GM18951 (cell line): ENCODE data around the gene FGD6.
"Not testable (repeated sequence)": the region's sequence is repeated elsewhere in the genome, so short reads cannot be mapped to it uniquely, and the experiment has no call there.

ENCODE experiments used
- POLR2A ChIP-seq: IDR thresholded peaks from 4 replicates; pipeline ENCODE4 v1.6.1; 2011; ENCODE audit warnings: mild to moderate bottlenecking; ENCODE audit not compliant: insufficient read length, insufficient read depth; ENCODE audit errors: extremely low read depth
- in situ Hi-C: fragments of 300-500 bp; cut with MboI; formaldehyde crosslinking; loops from one replicate; pipeline ENCODE4 v1.12.0; 2022; ENCODE audit warnings: low sequenced_read_pairs, mixed read lengths, inconsistent platforms; ENCODE audit not compliant: unreplicated experiment

The FGD6 gene

DNA sequence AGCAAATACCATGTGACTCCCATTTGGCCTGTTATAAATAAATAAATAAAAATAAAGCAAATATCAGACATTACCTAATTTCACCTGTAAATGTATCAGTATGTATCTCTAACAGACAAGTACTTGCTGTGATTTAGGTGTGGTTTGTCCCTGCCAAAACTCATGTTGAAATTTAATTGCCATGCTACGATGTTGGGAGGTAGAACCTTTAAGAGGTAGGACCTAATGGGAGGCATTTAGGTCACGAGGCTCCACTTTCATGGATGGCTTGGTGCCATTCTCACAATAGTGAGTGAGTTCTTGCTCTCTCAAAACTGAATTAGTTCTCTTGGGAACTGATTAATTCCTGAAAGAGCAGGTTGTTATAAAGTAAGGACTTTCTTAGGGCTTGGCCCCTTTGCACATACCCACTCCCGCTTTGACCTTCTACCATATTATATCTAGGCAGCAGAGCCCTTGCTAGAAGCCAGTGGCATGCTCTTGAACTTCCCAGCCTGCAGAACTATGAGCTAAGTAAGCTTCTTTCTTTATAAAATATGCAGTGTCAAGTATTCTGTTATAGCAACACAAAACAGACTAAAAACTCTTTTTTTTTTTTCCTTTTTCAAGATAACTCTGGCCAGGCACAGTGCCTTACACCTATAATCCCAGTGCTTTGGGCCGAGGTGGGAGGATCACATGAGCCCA lies 26.4 kb upstream of the FGD6 start:
- TF ChIP-seq POLR2A: no peak
- in situ Hi-C loops: no loop called here

DNA sequence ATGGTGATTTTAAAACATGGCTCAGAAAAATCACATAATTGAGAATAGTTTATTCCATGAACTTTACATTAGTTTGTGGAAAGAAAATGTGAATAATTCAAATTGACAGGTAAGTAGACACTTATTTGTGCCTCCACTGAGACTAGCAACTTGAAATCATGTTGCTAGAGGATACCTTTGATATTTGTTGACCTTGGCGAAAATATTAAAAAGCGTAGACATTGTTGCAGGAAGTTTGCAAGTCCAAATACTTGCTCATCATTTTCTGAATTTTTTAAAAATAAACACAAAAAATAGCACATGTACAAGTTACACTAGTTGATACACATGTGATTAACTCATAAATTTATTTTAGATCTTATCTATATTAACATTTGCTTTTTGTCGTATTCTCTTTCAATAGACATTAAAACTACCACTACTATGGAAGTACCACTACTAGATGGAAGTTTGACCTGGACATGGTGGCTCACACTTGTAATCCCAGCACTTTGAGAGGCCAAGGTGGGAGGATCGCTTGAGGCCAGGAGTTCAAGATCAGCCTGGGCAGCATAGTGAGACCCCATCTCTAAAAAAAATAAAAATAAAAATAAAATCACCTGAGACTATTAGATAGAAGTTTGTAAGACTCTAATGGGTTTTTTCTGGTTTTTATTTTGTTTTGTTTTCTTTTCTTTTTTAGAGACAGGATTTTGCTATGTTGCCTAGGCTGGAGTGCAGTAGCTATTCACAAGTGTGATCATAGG lies 24.7 kb upstream of the FGD6 start:
- in situ Hi-C loops: no loop called here
- TF ChIP-seq POLR2A: no peak

DNA sequence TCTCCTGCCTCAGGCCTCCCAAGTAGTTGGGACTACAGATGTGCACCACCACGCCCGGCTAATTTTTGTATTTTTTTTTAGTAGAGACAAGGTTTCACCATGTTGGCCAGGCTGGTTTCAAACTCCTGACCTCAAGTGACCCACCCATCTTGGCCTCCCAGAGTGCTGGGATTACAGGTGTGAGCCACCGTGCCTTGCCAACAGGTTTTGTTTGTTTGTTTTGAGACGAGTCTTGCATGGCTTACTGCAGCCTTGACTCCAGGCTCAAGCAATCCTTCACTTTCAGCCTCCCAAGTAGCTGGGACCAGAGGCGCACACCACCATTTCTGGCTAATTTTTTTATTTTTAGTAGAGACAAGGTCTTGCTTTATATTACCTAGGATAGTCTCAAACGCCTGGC lies 23.9 kb upstream of the FGD6 start:
- in situ Hi-C loops: not testable (repeated sequence)

DNA sequence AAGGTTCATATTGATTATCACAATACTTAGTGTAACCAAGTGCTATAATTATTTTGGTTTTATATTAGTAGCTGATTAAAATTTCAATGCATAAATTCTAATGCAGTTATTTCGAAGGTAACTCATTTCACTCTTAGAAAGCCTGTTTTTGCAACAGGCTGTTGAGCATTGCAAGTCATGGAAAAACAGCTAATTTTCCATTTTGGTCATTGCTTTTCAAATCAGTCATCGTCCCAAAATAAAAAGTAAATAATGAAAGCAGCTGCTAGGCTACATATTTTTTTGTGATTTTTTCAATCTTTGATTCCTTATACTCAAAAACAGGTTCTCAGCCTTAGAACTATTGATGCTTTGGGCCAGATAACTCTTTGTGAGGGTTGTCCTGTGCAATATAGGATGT lies 23.3 kb upstream of the FGD6 start:
- TF ChIP-seq POLR2A: no peak
- in situ Hi-C loops: no loop called here

DNA sequence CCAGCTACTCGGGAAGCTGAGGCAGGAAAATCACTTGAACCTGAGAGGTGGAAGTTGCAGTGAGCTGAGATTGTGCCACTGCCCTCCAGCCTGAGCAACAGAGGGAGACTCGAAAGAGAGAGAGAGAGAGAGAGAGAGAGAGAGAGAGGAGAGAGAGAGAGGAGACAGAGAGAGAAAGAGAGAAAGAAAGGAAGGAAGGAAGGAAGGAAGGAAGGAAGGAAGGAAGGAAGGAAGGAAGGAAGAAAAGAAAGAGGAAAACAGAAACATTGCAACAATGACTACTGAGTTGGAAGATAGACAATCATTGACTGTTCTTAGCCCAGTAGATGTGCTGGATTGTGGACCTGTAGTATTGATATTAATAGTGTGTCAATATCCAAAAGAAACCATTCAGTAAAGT lies 22.6 kb upstream of the FGD6 start:
- in situ Hi-C loops: not testable (repeated sequence)

DNA sequence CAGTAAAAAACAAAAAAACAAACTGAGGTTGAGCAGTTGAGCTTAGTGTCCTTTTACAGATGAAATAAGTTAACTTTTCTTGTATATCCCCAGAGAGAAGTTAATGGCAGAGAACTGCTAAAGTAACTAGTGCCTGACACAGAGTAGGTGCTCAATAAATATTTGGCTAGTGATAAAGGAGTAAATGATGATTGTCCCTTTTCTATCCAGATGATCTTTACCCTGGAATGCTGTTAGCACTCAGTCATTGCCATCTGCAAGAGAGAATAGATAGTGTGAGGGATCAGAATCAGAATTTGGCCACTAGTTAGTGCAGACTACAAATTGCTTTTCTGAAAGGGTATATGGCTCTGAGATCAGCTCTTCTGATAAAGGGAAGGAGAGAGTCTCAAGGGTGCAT lies 21.9 kb upstream of the FGD6 start:
- in situ Hi-C loops: no loop called here
- TF ChIP-seq POLR2A: no peak

DNA sequence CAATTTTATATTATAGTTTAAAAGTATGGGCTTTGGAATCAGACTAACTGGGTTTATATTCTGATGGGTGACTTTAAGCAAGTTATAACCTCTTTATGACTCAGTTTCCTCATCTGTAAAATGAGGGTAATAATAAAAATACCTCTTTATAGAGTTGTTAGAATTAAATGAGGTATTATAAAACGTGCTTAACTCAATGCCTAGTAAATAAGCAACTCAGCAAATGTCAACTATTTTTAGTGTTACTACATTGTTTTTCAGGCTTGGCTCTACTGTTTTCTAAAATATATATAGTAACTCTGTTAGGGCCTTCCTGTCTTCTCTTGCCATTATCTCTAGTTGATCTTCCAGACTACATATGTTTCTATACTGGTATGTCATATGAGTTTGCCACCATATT lies 20.9 kb upstream of the FGD6 start:
- in situ Hi-C loops: no loop called here
- TF ChIP-seq POLR2A: no peak

DNA sequence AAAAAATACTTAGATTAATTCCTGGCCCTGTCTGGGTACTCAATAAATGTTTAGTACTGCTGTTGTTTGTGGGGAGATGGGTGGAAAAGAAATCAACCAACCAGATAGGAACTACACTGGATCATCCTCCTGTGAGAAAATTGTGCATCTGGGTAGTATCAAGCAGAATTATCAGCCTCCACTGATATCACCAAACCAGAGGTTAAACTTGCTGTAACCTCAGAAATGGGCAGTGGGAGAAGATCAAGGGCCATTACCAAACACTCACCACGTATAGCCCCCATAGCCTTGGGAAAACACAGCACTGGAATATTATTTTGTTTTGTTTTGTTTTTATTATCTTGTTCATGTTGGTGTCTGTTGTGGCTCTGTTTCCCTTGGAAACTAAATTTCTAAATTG lies 20.0 kb upstream of the FGD6 start:
- no peak for TF ChIP-seq POLR2A
- in situ Hi-C loops: no loop called here

DNA sequence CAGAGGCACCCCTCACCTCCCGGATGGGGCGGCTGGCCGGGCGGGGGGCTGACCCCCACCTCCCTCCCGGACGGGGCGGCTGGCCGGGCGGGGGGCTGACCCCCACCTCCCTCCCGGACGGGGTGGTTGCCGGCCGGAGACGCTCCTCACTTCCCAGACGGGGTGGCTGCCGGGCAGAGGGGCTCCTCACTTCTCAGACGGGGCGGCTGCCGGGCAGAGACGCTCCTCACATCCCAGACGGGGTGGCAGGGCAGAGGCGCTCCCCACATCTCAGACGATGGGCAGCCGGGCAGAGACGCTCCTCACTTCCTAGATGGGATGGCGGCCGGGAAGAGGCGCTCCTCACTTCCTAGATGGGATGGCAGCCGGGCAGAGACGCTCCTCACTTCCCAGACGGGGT lies 18.4 kb upstream of the FGD6 start:
- in situ Hi-C loops: not testable (repeated sequence)

DNA sequence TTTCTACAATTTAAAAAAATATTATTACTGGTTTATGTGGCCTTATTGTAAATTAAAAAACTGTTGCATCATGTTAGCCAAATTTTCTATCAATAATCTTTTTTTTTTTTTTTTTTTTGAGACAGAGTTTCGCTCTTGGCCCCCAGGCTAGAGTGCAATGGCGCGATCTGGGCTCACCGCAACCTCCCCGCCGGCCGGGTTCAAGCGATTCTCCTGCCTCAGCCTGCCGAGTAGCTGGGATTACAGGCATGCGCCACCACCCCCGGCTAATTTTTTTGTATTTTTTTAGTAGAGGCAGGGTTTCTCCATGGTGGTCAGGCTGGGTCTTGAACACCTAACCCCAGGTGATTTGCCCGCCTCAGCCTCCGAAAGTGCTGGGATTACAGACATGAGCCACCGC lies 16.9 kb upstream of the FGD6 start:
- in situ Hi-C loops: not testable (repeated sequence)

DNA sequence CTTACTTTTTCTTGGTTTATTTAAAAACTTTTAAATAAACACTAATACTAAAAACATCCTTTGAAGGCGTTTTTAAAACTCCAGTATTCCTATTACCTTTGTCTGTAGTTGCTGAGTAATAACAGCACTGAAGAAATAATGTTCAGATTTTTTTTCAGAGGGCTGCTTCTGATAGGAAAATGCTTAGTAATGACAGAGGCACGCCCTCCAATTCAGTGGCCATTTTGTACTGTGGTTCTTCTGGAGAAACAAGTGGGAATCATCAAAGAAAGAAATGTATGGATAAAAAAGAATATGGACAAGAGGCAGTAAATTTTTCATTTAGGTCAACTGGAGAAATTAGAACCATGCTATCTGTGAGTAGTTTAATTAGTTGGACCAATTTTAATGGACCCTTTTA lies 13.9 kb upstream of the FGD6 start:
- TF ChIP-seq POLR2A: no peak
- in situ Hi-C loops: no loop called here

DNA sequence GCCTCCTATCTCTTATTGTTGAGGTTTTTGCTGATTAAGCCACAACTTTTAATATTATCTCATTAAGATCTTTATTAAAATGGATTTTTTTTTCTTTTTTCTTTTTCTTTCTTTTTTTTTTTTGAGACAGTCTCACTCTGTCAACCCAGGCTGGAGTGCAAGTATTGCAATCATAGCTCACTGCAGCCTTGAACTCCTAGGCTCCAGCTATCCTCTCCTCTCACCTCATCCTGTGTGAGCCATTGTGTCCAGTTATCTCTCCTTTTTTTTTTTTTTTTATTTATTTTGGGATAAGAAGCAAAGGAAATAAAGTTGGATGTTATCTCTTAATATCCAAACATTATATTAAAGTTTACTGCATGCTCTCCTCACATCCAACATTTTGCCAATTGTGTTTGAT lies 13.0 kb upstream of the FGD6 start:
- in situ Hi-C loops: no loop called here
- no peak for TF ChIP-seq POLR2A

DNA sequence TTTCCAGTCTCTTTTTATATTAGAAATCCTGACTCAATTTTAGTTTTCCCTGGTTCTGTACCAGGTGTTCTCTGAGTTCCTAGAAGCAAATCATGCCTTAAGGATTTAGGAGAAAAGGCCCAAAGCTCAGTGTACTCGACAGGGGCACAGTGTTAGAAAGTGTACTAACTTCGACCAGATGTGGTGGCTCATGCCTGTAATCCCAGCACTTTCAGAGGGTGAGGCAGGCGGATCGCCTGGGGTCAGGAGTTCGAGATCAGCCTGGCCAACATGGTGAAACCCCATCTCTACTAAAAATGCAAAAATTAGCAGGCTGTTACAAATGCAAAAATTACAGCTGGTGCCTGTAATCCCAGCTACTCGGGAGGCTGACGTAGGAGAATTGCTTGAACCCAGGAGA lies 12.4 kb upstream of the FGD6 start:
- no peak for TF ChIP-seq POLR2A
- in situ Hi-C loops: no loop called here

DNA sequence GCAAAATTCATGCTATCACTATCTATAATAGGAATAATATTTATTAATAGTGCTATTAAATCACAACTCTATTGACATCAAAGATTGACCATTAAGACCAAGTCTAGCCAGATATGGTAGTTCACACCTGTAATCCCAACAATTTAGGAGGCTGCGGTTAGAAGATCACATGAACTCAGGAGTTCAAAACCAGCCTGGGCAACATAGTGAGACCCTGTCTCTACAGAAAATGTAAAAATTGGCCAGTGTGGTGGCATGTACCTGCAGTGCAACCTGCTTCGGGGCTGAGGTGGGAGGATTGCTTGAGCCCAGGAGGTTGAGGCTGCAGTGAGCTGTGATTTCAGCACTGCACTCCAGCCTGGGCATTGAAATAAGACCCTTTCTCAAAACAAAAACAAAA lies 11.3 kb upstream of the FGD6 start:
- in situ Hi-C loops: no loop called here
- no peak for TF ChIP-seq POLR2A

DNA sequence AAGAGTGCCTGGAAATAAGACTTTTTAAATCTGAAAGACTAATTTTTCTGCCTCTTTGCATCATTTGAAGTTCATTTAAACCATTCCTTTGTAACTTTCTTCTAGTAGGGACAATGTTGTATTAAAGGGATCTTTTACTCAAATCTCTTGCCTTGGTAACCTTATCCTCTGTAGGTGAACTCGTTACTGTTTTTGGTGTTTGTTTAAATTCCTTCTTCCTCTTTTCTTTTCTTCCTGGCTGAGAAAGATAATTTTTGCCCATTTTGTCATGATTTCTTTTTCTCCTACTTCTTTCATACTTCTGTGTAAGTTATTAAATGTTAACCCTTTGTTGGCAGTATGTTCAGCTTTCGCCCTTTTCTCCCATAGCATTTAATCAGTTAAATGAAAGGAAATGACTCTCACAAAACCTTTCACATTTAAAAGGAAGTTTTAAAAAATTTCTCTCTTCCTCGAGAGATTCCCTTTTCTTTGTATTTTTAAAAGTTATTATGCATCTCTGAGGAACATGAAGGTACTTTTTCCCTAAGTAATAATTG lies 10.6 kb upstream of the FGD6 start:
- in situ Hi-C loops: no loop called here

More for the DNA sequence above, 10.6 kb upstream of the FGD6 start:
- TF ChIP-seq POLR2A: no peak
